ENCODE results near the gene TRIM24.

DNA sequence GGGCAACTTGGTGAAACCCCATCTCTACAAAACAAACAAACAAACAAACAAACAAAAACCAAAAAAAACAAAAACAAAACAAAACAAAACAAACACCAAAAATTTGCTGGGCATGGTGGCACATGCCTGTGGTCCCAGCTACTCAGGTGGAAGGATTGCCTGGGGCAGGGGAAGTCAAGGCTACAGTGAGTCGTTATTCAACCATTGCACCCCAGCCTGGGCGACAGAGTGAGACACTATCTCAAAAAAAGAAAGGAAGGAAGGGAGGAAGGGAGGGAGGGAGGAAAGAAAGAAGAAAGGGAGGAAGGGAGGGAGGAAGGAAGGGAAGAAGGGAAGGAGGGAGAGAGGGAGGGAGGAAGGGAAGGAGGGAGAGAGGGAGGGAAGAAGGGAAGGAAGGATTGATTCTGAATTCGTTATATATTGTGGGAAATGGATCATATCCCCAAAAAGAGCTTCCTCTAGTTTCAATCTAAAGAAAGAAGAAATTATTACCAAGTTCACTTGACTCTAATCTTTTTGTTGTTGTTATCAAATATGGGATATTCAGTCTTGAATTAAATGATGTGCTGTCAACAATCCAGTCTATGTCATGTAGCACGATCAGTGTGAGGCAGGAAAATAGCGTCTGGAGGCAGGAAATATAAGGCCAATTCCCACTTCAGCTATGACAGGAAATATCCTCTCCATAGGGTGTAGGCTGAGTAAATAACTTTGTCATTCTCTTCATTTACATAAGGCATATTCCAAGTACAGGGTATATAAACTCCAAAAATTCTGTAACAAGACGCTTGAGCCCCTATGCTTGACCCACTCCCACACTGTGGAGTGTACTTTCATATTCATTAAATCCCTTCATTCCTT, 26.2 kb upstream of the TRIM24 start:
- TF ChIP-seq EZH2 (IDR thresholded peaks at IDR 0.05; ENCODE audit: borderline replicate concordance, low read length): no peak
- TF ChIP-seq, protein P1, sequence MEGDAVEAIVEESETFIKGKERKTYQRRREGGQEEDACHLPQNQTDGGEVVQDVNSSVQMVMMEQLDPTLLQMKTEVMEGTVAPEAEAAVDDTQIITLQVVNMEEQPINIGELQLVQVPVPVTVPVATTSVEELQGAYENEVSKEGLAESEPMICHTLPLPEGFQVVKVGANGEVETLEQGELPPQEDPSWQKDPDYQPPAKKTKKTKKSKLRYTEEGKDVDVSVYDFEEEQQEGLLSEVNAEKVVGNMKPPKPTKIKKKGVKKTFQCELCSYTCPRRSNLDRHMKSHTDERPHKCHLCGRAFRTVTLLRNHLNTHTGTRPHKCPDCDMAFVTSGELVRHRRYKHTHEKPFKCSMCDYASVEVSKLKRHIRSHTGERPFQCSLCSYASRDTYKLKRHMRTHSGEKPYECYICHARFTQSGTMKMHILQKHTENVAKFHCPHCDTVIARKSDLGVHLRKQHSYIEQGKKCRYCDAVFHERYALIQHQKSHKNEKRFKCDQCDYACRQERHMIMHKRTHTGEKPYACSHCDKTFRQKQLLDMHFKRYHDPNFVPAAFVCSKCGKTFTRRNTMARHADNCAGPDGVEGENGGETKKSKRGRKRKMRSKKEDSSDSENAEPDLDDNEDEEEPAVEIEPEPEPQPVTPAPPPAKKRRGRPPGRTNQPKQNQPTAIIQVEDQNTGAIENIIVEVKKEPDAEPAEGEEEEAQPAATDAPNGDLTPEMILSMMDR (IDR thresholded peaks at IDR 0.05; ENCODE audit: low read length): no peak
